HepG2 (cell line): Measurements from ENCODE around the gene RTN4RL2.

Experiments used
- ARNT ChIP-seq: fragments of 450-650 bp; IDR thresholded peaks from 2 replicates; pipeline ENCODE4 v1.6.1; 2017
- CBFB ChIP-seq: sonication (generic); formaldehyde crosslinking; IDR thresholded peaks from 2 replicates; pipeline ENCODE4 v1.4.0; 2020; ENCODE audit warnings: missing genetic modification reagents
- CTCF ChIP-seq: sonication (generic); formaldehyde crosslinking; IDR thresholded peaks from 2 replicates; pipeline ENCODE4 v1.5.0; 2020; ENCODE audit warnings: mild to moderate bottlenecking, missing genetic modification reagents, moderate library complexity
- DBP ChIP-seq: sonication (generic); formaldehyde crosslinking; IDR thresholded peaks from 2 replicates; pipeline ENCODE4 v1.4.0; 2020; ENCODE audit warnings: missing genetic modification reagents; ENCODE audit errors: not compliant biosample characterization
- EEA1 ChIP-seq: sonication (generic); formaldehyde crosslinking; IDR thresholded peaks from 2 replicates; pipeline ENCODE4 v1.5.1; 2020; ENCODE audit warnings: mild to moderate bottlenecking, missing genetic modification reagents, borderline replicate concordance
- FOSL1 ChIP-seq: sonication (generic); formaldehyde crosslinking; IDR thresholded peaks from 2 replicates; pipeline ENCODE4 v1.9.0; 2021; ENCODE audit warnings: missing genetic modification reagents, borderline replicate concordance
- KDM2A ChIP-seq: sonication (generic); formaldehyde crosslinking; IDR thresholded peaks from 2 replicates; pipeline ENCODE4 v1.4.0; 2020; ENCODE audit warnings: low read depth, missing genetic modification reagents, borderline replicate concordance
- POLR2A ChIP-seq, 2 experiments: IDR thresholded peaks; 2 replicates each; pipeline ENCODE4 v1.6.1; 2011; ENCODE audit warnings: low read depth in 2 of 2, low read length in 2 of 2, mild to moderate bottlenecking in 1 of 2, moderate library complexity in 1 of 2; ENCODE audit not compliant: insufficient read depth in 1 of 2
- TAF1 ChIP-seq: sonication (generic); formaldehyde crosslinking; IDR thresholded peaks from 2 replicates; pipeline ENCODE4 v1.4.0; 2020; ENCODE audit warnings: missing genetic modification reagents
- ZBTB2 ChIP-seq: sonication (generic); formaldehyde crosslinking; IDR thresholded peaks from 2 replicates; pipeline ENCODE4 v1.8.0; 2022; ENCODE audit warnings: low read depth, missing genetic modification reagents
- ZBTB38 ChIP-seq: sonication (generic); formaldehyde crosslinking; IDR thresholded peaks from 2 replicates; pipeline ENCODE4 v1.5.1; 2020; ENCODE audit warnings: mild to moderate bottlenecking, missing genetic modification reagents
- ZBTB40 ChIP-seq, 2 experiments: fragments of 450-650 bp in 1 of 2; sonication (generic) in 1 of 2; formaldehyde crosslinking in 1 of 2; IDR thresholded peaks; 2 replicates each; pipeline versions ENCODE4 v1.6.1 to v1.8.0; 2016 to 2022; ENCODE audit warnings: antibody characterized with exemption in 1 of 2, mild to moderate bottlenecking in 1 of 2, missing genetic modification reagents in 1 of 2
- ZNF512 ChIP-seq: sonication (generic); formaldehyde crosslinking; IDR thresholded peaks from 2 replicates; pipeline ENCODE4 v1.4.0; 2020; ENCODE audit warnings: mild to moderate bottlenecking, missing genetic modification reagents
- ZNF792 ChIP-seq: IDR thresholded peaks from 2 replicates; pipeline ENCODE4 v1.6.1; 2016

- TF ChIP-seq KDM2A (CRISPR knock-in tag) (no peak), EEA1 (CRISPR knock-in tag) (no peak), ARNT (no peak), CBFB (CRISPR knock-in tag) (no peak), ZNF512 (CRISPR knock-in tag) (no peak), DBP (CRISPR knock-in tag) (no peak), TAF1 (CRISPR knock-in tag) (no peak), ZNF792 (CRISPR knock-in tag) (no peak), ZBTB2 (CRISPR knock-in tag) (no peak), POLR2A (IDR thresholded peaks at IDR 0.05; ENCODE audit: insufficient read depth in 1 of 2, low read depth in 2 of 2, low read length in 2 of 2) (no peak), CTCF (CRISPR knock-in tag) (no peak), ZBTB38 (CRISPR knock-in tag) (no peak), FOSL1 (CRISPR knock-in tag) (no peak), ZBTB40 (IDR thresholded peaks at IDR 0.05) (no peak), ZBTB40 (CRISPR knock-in tag; IDR thresholded peaks at IDR 0.05) (no peak)
These were observed 3.6 kb downstream of the RTN4RL2 start for GRCh38 chr11:57463671-57464538.
